ENCODE measurements around the gene CLEC4A. TPM values are rescaled to one million over a fixed set of nuclear protein-coding genes. Genes with fewer than 3 reads are reported as not detected.
A peak's percentile ranks its signal among the peaks of the same experiment; 100 is the strongest.
"Not testable (repeated sequence)": the region's sequence is repeated elsewhere in the genome, so short reads cannot be mapped to it uniquely, and the experiment has no call there.

Gene CLEC4A
- total RNA-seq, 1 donor from 2014 or later, result 0.36 TPM

DNA sequence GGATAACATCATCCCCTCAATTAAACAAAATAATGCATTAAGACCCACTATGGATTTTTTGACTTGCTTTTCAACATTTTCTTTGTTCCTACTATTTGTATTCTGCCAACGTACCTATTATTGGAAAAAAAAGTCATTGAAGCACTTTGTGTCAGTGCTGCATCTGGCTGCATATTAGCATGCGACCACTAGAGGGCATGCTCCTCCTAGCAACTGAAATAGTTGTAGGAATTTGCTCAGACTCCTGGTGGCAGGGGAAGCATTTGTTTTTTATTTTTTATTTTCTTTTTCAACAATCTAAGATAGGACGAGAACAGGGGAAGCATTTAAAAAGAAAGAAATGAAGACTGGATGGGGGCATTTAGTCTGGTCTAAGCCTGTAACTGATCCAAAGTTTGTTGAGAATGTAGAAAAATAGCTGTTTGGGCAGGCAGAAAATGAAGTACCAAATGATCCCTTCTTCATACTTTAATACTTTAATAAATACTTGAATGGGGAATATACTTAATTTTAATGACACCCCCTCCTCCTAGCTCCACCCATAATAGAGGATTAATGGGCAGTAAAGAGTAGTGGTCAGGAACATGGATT, 14.5 kb upstream of the CLEC4A start:
- H3K9me3 Mint-ChIP-seq (ENCODE audit: low read depth), result peaks cover 12% of the 10 kb centered on the region
- H3K4me1 Mint-ChIP-seq (ENCODE audit: low read depth), result no peaks in the 10 kb centered on the region
- peak; percentile 85 for DNase-seq (ENCODE audit: low spot score, unreplicated experiment)
- no peak overlapping the region for H3K27ac Mint-ChIP-seq
- TF ChIP-seq, protein P1, sequence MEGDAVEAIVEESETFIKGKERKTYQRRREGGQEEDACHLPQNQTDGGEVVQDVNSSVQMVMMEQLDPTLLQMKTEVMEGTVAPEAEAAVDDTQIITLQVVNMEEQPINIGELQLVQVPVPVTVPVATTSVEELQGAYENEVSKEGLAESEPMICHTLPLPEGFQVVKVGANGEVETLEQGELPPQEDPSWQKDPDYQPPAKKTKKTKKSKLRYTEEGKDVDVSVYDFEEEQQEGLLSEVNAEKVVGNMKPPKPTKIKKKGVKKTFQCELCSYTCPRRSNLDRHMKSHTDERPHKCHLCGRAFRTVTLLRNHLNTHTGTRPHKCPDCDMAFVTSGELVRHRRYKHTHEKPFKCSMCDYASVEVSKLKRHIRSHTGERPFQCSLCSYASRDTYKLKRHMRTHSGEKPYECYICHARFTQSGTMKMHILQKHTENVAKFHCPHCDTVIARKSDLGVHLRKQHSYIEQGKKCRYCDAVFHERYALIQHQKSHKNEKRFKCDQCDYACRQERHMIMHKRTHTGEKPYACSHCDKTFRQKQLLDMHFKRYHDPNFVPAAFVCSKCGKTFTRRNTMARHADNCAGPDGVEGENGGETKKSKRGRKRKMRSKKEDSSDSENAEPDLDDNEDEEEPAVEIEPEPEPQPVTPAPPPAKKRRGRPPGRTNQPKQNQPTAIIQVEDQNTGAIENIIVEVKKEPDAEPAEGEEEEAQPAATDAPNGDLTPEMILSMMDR (IDR thresholded peaks at IDR 0.05; ENCODE audit: unreplicated experiment), result peak; percentile 100
- no peak overlapping the region for H3K4me3 Mint-ChIP-seq (ENCODE audit: low read depth)
- H3K27me3 Mint-ChIP-seq, result no peaks in the 10 kb centered on the region
- peaks cover 21% of the 10 kb centered on the region for H3K36me3 Mint-ChIP-seq (ENCODE audit: insufficient read depth)

DNA sequence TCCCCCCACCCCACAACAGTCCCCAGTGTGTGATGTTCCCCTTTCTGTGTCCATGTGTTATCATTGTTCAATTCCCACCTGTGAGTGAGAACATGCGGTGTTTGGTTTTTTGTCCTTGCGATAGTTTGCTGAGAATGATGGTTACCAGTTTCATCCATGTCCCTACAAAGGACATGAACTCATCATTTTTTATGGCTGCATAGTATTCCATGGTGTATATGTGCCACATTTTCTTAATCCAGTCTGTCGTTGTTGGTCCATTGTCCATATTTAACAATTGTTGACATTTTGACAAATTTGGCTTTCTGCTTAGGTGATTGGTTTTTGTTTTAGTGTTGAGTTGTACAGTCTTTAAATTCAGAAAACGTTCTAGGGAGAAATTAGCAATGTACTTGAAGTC, 10.3 kb upstream of the CLEC4A start:
- H3K9me3 Mint-ChIP-seq (ENCODE audit: low read depth); DNase-seq (ENCODE audit: low spot score, unreplicated experiment); H3K27ac Mint-ChIP-seq; H3K36me3 Mint-ChIP-seq (ENCODE audit: insufficient read depth); H3K27me3 Mint-ChIP-seq; H3K4me1 Mint-ChIP-seq (ENCODE audit: low read depth); H3K4me3 Mint-ChIP-seq (ENCODE audit: low read depth): not testable (repeated sequence)

DNA sequence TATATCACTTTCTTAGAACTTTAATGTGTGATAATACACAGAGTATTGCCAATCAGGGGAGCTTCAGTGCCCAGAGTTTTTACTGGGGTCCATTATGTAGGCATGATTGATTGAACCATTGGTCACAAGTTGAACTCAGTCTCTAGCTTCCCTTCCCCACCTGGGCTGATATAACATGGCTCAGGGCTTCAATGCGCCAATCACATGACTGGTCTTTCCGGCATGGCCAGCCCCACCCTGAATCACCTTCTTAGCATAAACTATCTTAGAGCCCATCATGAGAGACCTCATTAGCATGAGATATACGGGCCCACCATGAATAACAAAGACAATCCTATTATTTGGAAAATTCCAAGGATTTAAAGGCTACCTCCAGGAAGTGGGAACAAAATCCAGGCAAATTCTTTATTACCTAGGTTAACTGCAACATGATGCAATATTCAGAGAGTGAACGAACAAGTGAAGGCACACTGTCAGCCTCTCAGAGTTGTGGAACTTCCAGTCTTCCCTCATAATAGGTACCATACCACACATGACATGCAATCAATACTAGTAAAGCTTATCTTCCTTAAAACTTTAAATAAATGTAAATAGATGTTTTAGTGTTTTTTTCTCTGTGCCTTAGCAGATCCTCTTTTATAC, 3.2 kb upstream of the CLEC4A start:
- H3K4me1 Mint-ChIP-seq (ENCODE audit: low read depth), result no peaks in the 10 kb centered on the region
- no peak for DNase-seq (ENCODE audit: low spot score, unreplicated experiment)
- no peaks in the 10 kb centered on the region for H3K27me3 Mint-ChIP-seq
- TF ChIP-seq, protein P1 (IDR thresholded peaks at IDR 0.05; ENCODE audit: unreplicated experiment), result no peak
- H3K27ac Mint-ChIP-seq, result no peak overlapping the region
- H3K36me3 Mint-ChIP-seq (ENCODE audit: insufficient read depth), result no peaks in the 10 kb centered on the region
- no peaks in the 10 kb centered on the region for H3K9me3 Mint-ChIP-seq (ENCODE audit: low read depth)
- H3K4me3 Mint-ChIP-seq (ENCODE audit: low read depth), result no peak overlapping the region

DNA sequence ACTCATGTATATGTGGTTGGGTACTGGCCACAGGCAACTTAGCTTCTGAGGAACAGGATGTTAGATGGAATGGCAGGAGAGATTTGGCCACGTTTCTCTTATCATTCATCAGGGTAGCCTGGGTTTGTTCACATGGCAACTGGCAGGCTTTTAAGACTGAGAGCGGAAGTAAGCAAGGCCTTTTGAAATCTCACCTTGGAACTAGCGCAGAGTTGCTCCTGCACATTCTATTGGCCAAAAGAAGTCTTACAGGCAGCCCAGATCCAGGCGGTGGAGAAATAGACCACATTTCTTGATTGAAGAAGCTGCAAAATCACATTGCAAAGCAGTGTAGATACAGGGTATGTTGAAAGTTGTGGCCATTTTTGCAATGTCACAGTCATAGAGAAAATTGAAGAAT, 3.7 kb downstream of the CLEC4A start:
- TF ChIP-seq, protein P1 (IDR thresholded peaks at IDR 0.05; ENCODE audit: unreplicated experiment), result no peak
- H3K4me1 Mint-ChIP-seq (ENCODE audit: low read depth), result no peaks in the 10 kb centered on the region
- no peaks in the 10 kb centered on the region for H3K27me3 Mint-ChIP-seq
- no peak overlapping the region for H3K27ac Mint-ChIP-seq
- no peak overlapping the region for H3K4me3 Mint-ChIP-seq (ENCODE audit: low read depth)
- DNase-seq (ENCODE audit: low spot score, unreplicated experiment), result no peak
- H3K9me3 Mint-ChIP-seq (ENCODE audit: low read depth), result no peaks in the 10 kb centered on the region
- H3K36me3 Mint-ChIP-seq (ENCODE audit: insufficient read depth), result no peaks in the 10 kb centered on the region

DNA sequence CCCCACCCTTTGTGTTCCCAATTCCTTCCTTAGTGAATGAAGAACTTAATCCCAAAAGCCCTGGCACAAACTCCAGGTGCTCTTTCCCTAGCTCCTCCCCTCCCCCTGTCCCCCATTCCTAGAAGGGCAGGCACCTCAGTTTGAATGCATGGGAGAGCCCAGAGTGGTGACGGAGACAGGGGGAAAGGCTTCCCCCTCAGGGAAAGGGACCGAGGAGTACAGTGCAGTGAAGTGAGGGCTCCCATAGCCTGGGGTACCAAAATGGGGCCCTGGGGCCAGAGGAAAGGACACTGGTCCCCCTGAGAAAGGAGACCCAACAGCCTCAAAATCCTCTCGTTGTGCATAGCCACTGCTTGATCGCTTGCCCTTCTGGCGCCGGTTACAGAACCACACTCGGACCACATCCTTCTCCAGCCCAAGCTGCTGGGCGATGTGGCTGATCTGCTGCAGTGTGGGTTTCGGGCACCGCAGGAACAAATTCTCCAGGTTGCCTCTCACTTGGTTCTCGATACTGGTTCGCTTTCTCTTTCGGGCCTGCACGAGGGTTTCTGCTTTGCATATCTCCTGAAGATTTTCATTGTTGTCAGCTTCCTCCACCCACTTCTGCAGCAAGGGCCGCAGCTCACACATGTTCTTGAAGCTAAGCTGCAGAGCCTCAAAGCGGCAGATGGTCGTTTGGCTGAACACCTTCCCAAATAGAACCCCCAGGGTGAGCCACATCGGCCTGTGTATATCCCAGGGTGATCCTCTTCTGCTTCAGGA, 10.4 kb downstream of the CLEC4A start:
- not testable (repeated sequence) for H3K27ac Mint-ChIP-seq; H3K9me3 Mint-ChIP-seq (ENCODE audit: low read depth); H3K27me3 Mint-ChIP-seq; DNase-seq (ENCODE audit: low spot score, unreplicated experiment); H3K36me3 Mint-ChIP-seq (ENCODE audit: insufficient read depth); H3K4me1 Mint-ChIP-seq (ENCODE audit: low read depth); H3K4me3 Mint-ChIP-seq (ENCODE audit: low read depth)

DNA sequence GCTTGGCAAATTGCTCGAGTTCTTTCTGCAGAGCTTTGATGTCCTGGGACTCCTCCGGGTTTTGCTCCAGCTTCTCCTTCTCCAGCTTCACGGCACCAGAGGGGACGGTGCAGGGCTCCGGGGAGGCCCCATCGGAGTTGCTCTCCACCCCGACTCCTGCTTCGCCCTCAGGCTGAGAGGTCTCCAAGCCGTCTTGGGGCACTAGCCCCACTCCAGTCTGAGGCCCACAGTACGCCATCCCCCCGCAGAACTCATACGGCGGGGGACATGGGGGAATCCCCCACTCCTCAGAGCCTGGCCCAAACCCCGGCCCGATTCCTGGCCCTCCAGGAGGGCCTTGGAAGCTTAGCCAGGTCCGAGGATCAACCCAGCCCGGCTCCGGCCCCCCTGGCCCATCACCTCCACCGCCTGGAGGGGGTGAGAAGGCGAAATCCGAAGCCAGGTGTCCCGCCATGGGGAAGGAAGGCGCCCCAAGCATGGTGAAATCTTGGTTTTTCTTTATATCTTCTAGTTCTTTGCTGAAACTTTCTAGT, 11.0 kb downstream of the CLEC4A start:
- not testable (repeated sequence) for H3K4me3 Mint-ChIP-seq (ENCODE audit: low read depth); H3K4me1 Mint-ChIP-seq (ENCODE audit: low read depth); H3K36me3 Mint-ChIP-seq (ENCODE audit: insufficient read depth); DNase-seq (ENCODE audit: low spot score, unreplicated experiment); H3K27me3 Mint-ChIP-seq; H3K27ac Mint-ChIP-seq; H3K9me3 Mint-ChIP-seq (ENCODE audit: low read depth)

DNA sequence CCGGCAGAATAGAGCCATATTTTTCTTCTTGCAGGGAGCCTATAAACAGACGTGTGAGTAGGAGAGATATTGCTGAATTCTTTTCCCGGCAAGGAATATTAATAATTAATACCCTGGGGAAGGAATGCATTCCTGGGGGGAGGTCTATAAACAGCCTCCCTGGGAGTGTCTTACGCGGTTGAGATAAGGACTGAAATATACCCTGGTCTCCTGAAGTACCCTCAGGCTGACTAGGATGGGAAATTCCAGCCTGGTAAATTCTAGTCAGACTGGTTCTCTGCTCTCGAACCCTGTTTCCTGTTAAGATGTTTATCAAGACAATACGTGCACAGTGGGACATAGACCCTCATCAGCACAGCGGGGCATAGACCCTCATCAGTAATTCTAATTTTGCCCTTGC, 18.2 kb downstream of the CLEC4A start:
- not testable (repeated sequence) for H3K4me3 Mint-ChIP-seq (ENCODE audit: low read depth); H3K4me1 Mint-ChIP-seq (ENCODE audit: low read depth); H3K27me3 Mint-ChIP-seq; DNase-seq (ENCODE audit: low spot score, unreplicated experiment); H3K27ac Mint-ChIP-seq
- Mint-ChIP-seq H3K9me3 (ENCODE audit: low read depth) (peaks cover 13% of the 10 kb centered on the region), H3K36me3 (ENCODE audit: insufficient read depth) (peaks cover 16% of the 10 kb centered on the region)

Measured in progenitor cell of endocrine pancreas (in vitro differentiated cells).